ENCODE measurements around the gene TENT4A. TPM values are rescaled to one million over a fixed set of nuclear protein-coding genes. Genes with fewer than 3 reads are reported as not detected.

Gene TENT4A
- total RNA-seq, 1 experiment from 2014 or later, result 51.7 TPM

- Histone ChIP-seq H3K9me3 (ENCODE audit: low read depth, low read length, poor library complexity, severe bottlenecking) (no peaks in the 10 kb centered on the region), H3K36me3 (ENCODE audit: insufficient read depth, low read length, poor library complexity, severe bottlenecking) (peaks cover 70% of the 10 kb centered on the region), H3K4me3 (ENCODE audit: low read depth, low read length, poor library complexity, severe bottlenecking) (no peak overlapping the region), H3K27ac (ENCODE audit: low read depth, low read length, poor library complexity, severe bottlenecking) (no peak overlapping the region), H3K4me1 (ENCODE audit: insufficient read depth, low read length, poor library complexity, severe bottlenecking) (no peaks in the 10 kb centered on the region), H3K27me3 (replicated peaks; ENCODE audit: insufficient read depth, low read depth, low read length, poor library complexity) (no peaks in the 10 kb centered on the region)
- DNase-seq (ENCODE audit: low spot score), result no peak
- ChIA-PET POLR2A (ENCODE audit: low non-redundant PET) (no interaction called here), CTCF (no interaction called here)
- TF ChIP-seq CTCF (conservative IDR thresholded peaks at IDR 0.05; ENCODE audit: low read depth, low read length), result no peak
- no peak for TF ChIP-seq EZH2 (IDR thresholded peaks at IDR 0.05; ENCODE audit: borderline replicate concordance, low read depth, low read length, poor library complexity, severe bottlenecking)
- intact Hi-C loops (cut with micrococcal nuclease; ENCODE audit: unreplicated experiment), result no loop called here
- BruUV-seq (replicated peaks), result no TSS peak
These were observed 42.3 kb downstream of the TENT4A start for GRCh38 chr5:6755519-6755918.

- Histone ChIP-seq H3K36me3 (ENCODE audit: insufficient read depth, low read length, poor library complexity, severe bottlenecking) (peaks cover 66% of the 10 kb centered on the region), H3K27ac (ENCODE audit: low read depth, low read length, poor library complexity, severe bottlenecking) (no peak overlapping the region), H3K4me1 (ENCODE audit: insufficient read depth, low read length, poor library complexity, severe bottlenecking) (no peaks in the 10 kb centered on the region), H3K27me3 (replicated peaks; ENCODE audit: insufficient read depth, low read depth, low read length, poor library complexity) (no peaks in the 10 kb centered on the region), H3K9me3 (ENCODE audit: low read depth, low read length, poor library complexity, severe bottlenecking) (no peaks in the 10 kb centered on the region), H3K4me3 (ENCODE audit: low read depth, low read length, poor library complexity, severe bottlenecking) (no peak overlapping the region)
- DNase-seq (ENCODE audit: low spot score), result no peak
- intact Hi-C loops (cut with micrococcal nuclease; ENCODE audit: unreplicated experiment), result no loop called here
- CTCF ChIA-PET, result no interaction called here
- BruUV-seq (replicated peaks), result TSS peak; percentile 45
- no peak for TF ChIP-seq EZH2 (IDR thresholded peaks at IDR 0.05; ENCODE audit: borderline replicate concordance, low read depth, low read length, poor library complexity, severe bottlenecking)
- no peak for TF ChIP-seq CTCF (conservative IDR thresholded peaks at IDR 0.05; ENCODE audit: low read depth, low read length)
- POLR2A ChIA-PET (ENCODE audit: low non-redundant PET), result no interaction called here
These were observed 42.7 kb downstream of the TENT4A start for GRCh38 chr5:6755941-6756340.

- no peaks in the 10 kb centered on the region for H3K9me3 ChIP-seq (ENCODE audit: low read depth, low read length, poor library complexity, severe bottlenecking)
- ChIA-PET POLR2A (ENCODE audit: low non-redundant PET) (no interaction called here), CTCF (no interaction called here)
- H3K36me3 ChIP-seq (ENCODE audit: insufficient read depth, low read length, poor library complexity, severe bottlenecking), result peaks cover 51% of the 10 kb centered on the region
- H3K27me3 ChIP-seq (replicated peaks; ENCODE audit: insufficient read depth, low read depth, low read length, poor library complexity), result no peaks in the 10 kb centered on the region
- TF ChIP-seq EZH2 (IDR thresholded peaks at IDR 0.05; ENCODE audit: borderline replicate concordance, low read depth, low read length, poor library complexity, severe bottlenecking), result no peak
- no peak overlapping the region for H3K27ac ChIP-seq (ENCODE audit: low read depth, low read length, poor library complexity, severe bottlenecking)
- no peak for DNase-seq (ENCODE audit: low spot score)
- intact Hi-C loops (cut with micrococcal nuclease; ENCODE audit: unreplicated experiment), result no loop called here
- no peak overlapping the region for H3K4me3 ChIP-seq (ENCODE audit: low read depth, low read length, poor library complexity, severe bottlenecking)
- no TSS peak for BruUV-seq (replicated peaks)
- H3K4me1 ChIP-seq (ENCODE audit: insufficient read depth, low read length, poor library complexity, severe bottlenecking), result no peaks in the 10 kb centered on the region
These were observed 44.3 kb downstream of the TENT4A start for GRCh38 chr5:6757414-6757969.

GRCh38 chr5:6758236-6758635 lies 45.0 kb downstream of the TENT4A start:
- no TSS peak for BruUV-seq (replicated peaks)
- Histone ChIP-seq H3K27me3 (replicated peaks; ENCODE audit: insufficient read depth, low read depth, low read length, poor library complexity) (no peaks in the 10 kb centered on the region), H3K4me1 (ENCODE audit: insufficient read depth, low read length, poor library complexity, severe bottlenecking) (no peaks in the 10 kb centered on the region), H3K9me3 (ENCODE audit: low read depth, low read length, poor library complexity, severe bottlenecking) (no peaks in the 10 kb centered on the region), H3K27ac (ENCODE audit: low read depth, low read length, poor library complexity, severe bottlenecking) (no peak overlapping the region), H3K4me3 (ENCODE audit: low read depth, low read length, poor library complexity, severe bottlenecking) (no peak overlapping the region), H3K36me3 (ENCODE audit: insufficient read depth, low read length, poor library complexity, severe bottlenecking) (peaks cover 43% of the 10 kb centered on the region)
- ChIA-PET POLR2A (ENCODE audit: low non-redundant PET) (no interaction called here), CTCF (no interaction called here)
- DNase-seq (ENCODE audit: low spot score), result no peak
- TF ChIP-seq CTCF (conservative IDR thresholded peaks at IDR 0.05; ENCODE audit: low read depth, low read length), result no peak
- no peak for TF ChIP-seq EZH2 (IDR thresholded peaks at IDR 0.05; ENCODE audit: borderline replicate concordance, low read depth, low read length, poor library complexity, severe bottlenecking)
- intact Hi-C loops (cut with micrococcal nuclease; ENCODE audit: unreplicated experiment), result no loop called here
